Natural killer cell (primary cell): ENCODE data around the gene LDAH. TPM values are rescaled to one million over a fixed set of nuclear protein-coding genes. Genes with fewer than 3 reads are reported as not detected.

Experiments used
- ATAC-seq, 3 donors: fragments of 150-1000 bp in 2 of 3; fragments of 200-7000 bp in 1 of 3; cut with Tn5 transposase; 1 replicate in 1 of 3; 2 replicates in 2 of 3; pipeline ENCODE4 v1.10.0; 2021; ENCODE audit warnings: mild to moderate bottlenecking in 2 of 3, moderate library complexity in 2 of 3
- DNase-seq, 2 donors: peaks; one replicate each; pipeline versions ENCODE4 v3.0.0 to v3.0.0-alpha.2; 2013 to 2021; ENCODE audit warnings: mixed read lengths in 1 of 2
- H3K27ac ChIP-seq: one replicate; pipeline ENCODE4 v1.5.1; 2013; ENCODE audit warnings: mild to moderate bottlenecking, low read length
- H3K27me3 ChIP-seq: one replicate; pipeline ENCODE4 v1.6.1; 2013; ENCODE audit warnings: low read length; ENCODE audit not compliant: control insufficient read depth, insufficient read depth
- H3K36me3 ChIP-seq: one replicate; pipeline ENCODE4 v1.6.1; 2013; ENCODE audit warnings: low read length; ENCODE audit not compliant: control insufficient read depth, insufficient read depth
- H3K4me1 ChIP-seq: one replicate; pipeline ENCODE4 v1.6.1; 2013; ENCODE audit warnings: low read length; ENCODE audit not compliant: control insufficient read depth, insufficient read depth
- H3K4me3 ChIP-seq: one replicate; pipeline ENCODE4 v1.5.1; 2013; ENCODE audit warnings: low read length
- H3K9me3 ChIP-seq: one replicate; pipeline ENCODE4 v1.6.1; 2013; ENCODE audit warnings: low read length; ENCODE audit not compliant: control insufficient read depth, insufficient read depth
- H3K27ac Mint-ChIP-seq, 2 donors: one replicate each; pipeline ENCODE4 v1.8.0; 2022; ENCODE audit warnings: mild to moderate bottlenecking in 2 of 2, mixed read lengths in 2 of 2, moderate library complexity in 1 of 2
- H3K27me3 Mint-ChIP-seq, 2 donors: one replicate each; pipeline ENCODE4 v1.8.0; 2022; ENCODE audit warnings: low read depth in 2 of 2, mixed read lengths in 2 of 2
- H3K36me3 Mint-ChIP-seq: one replicate; pipeline ENCODE4 v1.8.0; 2022; ENCODE audit warnings: mixed read lengths
- H3K4me1 Mint-ChIP-seq, 2 donors: one replicate each; pipeline ENCODE4 v1.8.0; 2022; ENCODE audit warnings: mixed read lengths in 2 of 2
- H3K4me3 Mint-ChIP-seq: one replicate; pipeline ENCODE4 v1.8.0; 2022; ENCODE audit warnings: mild to moderate bottlenecking, moderate library complexity, mixed read lengths
- H3K9me3 Mint-ChIP-seq, 2 donors: one replicate each; pipeline ENCODE4 v1.8.0; 2022; ENCODE audit warnings: mixed read lengths in 2 of 2
- WGBS: methylation state at CpG from one replicate; pipeline ENCODE4 v1.1.7; 2013; ENCODE audit warnings: missing lambda C conversion rate; ENCODE audit not compliant: insufficient coverage; 5-methylcytosine and 5-hydroxymethylcytosine counted together
- intact Hi-C: fragments of 100-400 bp; cut with micrococcal nuclease; formaldehyde crosslinking; loops from one replicate; pipeline ENCODE4 v1.14.2; 2022
- total RNA-seq, 4 donors: library from RNA; stranded (reverse); fragments of 120-200 nt in 1 of 4; gene quantifications; one replicate each; pipeline versions ENCODE4 v1.2.3 to v1.2.4, GENCODE V29; 2013 to 2022
- TF ChIP-seq, protein P1 (sequence below): fragments of 200-600 bp; IDR thresholded peaks from one replicate; pipeline ENCODE4 v1.8.0; 2022; ENCODE audit warnings: antibody characterized with exemption

LDAH gene
- total RNA-seq, 3 donors from 2014 or later (not counting 1 experiment from before 2014, with no cell fraction given), result 14.5 to 25.6 (median 17.2) TPM

DNA sequence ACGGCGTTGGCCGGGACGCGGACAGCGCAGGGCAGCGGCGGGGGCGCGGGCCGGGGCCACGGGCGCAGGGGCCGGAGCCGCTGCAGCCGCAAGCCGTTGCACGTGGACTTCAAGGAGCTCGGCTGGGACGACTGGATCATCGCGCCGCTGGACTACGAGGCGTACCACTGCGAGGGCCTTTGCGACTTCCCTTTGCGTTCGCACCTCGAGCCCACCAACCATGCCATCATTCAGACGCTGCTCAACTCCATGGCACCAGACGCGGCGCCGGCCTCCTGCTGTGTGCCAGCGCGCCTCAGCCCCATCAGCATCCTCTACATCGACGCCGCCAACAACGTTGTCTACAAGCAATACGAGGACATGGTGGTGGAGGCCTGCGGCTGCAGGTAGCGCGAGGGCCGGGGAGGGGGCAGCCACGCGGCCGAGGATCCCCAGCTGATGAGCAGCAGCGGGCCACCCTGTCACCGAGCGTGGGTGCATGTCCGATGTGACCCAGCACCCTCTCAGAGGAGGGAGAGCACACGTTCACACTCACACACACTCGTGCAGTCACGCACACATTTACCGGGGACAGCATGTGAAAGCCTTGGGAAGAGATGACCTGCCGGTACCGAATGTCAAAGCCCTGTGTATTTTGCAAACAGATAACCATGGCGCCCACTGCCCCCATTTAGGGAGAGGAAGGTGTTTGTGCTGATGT, 151.7 kb downstream of the LDAH start:
- Histone ChIP-seq H3K27me3 (peaks cover 47% of the 10 kb centered on the region), H3K4me1 (peaks cover 31% of the 10 kb centered on the region), H3K9me3 (no peaks in the 10 kb centered on the region), H3K36me3 (no peaks in the 10 kb centered on the region), H3K4me3 (no peak overlapping the region), H3K27ac (no peak overlapping the region)
- H3K4me1 Mint-ChIP-seq, result peaks cover 0 to 8% of the 10 kb centered on the region in 2 donors
- WGBS, result 59% methylated on average over 60 of the region's 60 CpGs
- no peak overlapping the region for H3K27ac Mint-ChIP-seq
- TF ChIP-seq, protein P1, sequence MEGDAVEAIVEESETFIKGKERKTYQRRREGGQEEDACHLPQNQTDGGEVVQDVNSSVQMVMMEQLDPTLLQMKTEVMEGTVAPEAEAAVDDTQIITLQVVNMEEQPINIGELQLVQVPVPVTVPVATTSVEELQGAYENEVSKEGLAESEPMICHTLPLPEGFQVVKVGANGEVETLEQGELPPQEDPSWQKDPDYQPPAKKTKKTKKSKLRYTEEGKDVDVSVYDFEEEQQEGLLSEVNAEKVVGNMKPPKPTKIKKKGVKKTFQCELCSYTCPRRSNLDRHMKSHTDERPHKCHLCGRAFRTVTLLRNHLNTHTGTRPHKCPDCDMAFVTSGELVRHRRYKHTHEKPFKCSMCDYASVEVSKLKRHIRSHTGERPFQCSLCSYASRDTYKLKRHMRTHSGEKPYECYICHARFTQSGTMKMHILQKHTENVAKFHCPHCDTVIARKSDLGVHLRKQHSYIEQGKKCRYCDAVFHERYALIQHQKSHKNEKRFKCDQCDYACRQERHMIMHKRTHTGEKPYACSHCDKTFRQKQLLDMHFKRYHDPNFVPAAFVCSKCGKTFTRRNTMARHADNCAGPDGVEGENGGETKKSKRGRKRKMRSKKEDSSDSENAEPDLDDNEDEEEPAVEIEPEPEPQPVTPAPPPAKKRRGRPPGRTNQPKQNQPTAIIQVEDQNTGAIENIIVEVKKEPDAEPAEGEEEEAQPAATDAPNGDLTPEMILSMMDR, result no peak
- H3K9me3 Mint-ChIP-seq, result no peaks in the 10 kb centered on the region
- H3K4me3 Mint-ChIP-seq, result no peak overlapping the region
- H3K27me3 Mint-ChIP-seq, result peaks cover 37 to 45% of the 10 kb centered on the region in 2 donors
- DNase-seq, result no peak
- intact Hi-C loops, result no loop called here
- no peaks in the 10 kb centered on the region for H3K36me3 Mint-ChIP-seq
- ATAC-seq, result no peak

DNA sequence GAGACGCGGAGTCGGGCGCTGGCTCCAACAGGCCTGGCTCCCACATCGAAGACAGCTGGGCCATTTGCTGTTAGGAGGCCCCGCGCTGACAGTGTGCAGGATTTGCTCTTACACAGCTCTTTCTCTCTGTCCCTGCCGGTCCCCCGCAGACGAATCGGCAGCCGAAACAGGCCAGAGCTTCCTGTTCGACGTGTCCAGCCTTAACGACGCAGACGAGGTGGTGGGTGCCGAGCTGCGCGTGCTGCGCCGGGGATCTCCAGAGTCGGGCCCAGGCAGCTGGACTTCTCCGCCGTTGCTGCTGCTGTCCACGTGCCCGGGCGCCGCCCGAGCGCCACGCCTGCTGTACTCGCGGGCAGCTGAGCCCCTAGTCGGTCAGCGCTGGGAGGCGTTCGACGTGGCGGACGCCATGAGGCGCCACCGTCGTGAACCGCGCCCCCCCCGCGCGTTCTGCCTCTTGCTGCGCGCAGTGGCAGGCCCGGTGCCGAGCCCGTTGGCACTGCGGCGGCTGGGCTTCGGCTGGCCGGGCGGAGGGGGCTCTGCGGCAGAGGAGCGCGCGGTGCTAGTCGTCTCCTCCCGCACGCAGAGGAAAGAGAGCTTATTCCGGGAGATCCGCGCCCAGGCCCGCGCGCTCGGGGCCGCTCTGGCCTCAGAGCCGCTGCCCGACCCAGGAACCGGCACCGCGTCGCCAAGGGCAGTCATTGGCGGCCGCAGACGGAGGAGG, 152.4 kb downstream of the LDAH start:
- no peak for DNase-seq
- Mint-ChIP-seq H3K4me3 (no peak overlapping the region), H3K4me1 (peaks cover 0 to 10% of the 10 kb centered on the region in 2 donors), H3K9me3 (no peaks in the 10 kb centered on the region), H3K36me3 (no peaks in the 10 kb centered on the region), H3K27ac (no peak overlapping the region), H3K27me3 (peaks cover 37 to 49% of the 10 kb centered on the region in 2 donors)
- no peak for ATAC-seq
- Histone ChIP-seq H3K27ac (no peak overlapping the region), H3K4me3 (no peak overlapping the region), H3K36me3 (no peaks in the 10 kb centered on the region), H3K9me3 (no peaks in the 10 kb centered on the region), H3K4me1 (peaks cover 31% of the 10 kb centered on the region), H3K27me3 (peaks cover 49% of the 10 kb centered on the region)
- intact Hi-C loops, result no loop called here
- WGBS, result 54% methylated on average over 83 of the region's 83 CpGs
- TF ChIP-seq, protein P1, result no peak

DNA sequence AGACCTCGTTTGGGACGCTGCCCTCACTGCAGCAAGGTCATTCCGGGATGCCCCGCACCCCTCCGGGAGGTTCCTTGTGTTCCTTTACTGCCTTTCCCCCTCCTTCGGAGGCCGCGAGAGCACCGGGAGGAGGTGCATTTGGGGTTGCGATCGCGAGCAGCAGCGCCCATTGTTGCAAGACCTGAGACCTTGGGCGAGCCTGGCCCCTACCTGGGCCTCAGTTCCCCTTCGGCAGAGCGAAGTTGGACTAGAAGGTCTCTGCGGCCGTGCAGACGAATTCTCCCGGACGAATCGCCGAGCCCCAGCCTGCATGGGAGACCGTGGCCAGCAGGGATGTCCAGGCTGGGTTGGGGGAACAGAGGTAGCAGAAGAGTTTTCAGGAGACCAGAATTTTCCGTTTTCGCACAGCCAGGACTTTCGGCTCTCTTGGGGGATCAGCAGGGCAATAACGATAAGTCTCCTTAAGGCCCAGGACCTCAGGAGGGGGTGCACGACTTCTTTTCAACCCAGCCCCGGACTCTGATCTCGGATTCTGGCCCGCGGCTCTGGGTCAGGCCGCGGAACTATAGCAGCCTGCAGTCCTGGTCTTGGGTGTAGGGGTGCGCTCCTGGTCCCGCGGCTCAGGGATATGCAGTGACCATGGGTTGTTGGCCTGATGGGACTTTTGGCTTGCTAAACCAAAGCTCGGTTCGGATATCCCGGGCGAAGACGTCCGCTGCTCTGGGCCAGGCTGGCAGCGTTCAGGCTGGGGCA, 153.2 kb downstream of the LDAH start:
- H3K27me3 Mint-ChIP-seq, result peaks cover 44 to 53% of the 10 kb centered on the region in 2 donors
- peaks cover 52% of the 10 kb centered on the region for H3K27me3 ChIP-seq

More for the DNA sequence above, 153.2 kb downstream of the LDAH start:
- TF ChIP-seq, protein P1, result no peak
- DNase-seq, result no peak
- intact Hi-C loops, result no loop called here
- no peak for ATAC-seq
- H3K9me3 ChIP-seq, result no peaks in the 10 kb centered on the region
- Mint-ChIP-seq H3K9me3 (no peaks in the 10 kb centered on the region), H3K4me1 (peaks cover 0 to 6% of the 10 kb centered on the region in 2 donors), H3K36me3 (no peaks in the 10 kb centered on the region), H3K27ac (no peak overlapping the region), H3K4me3 (no peak overlapping the region)
- H3K27ac ChIP-seq, result no peak overlapping the region
- H3K4me3 ChIP-seq, result no peak overlapping the region
- H3K4me1 ChIP-seq, result peaks cover 32% of the 10 kb centered on the region
- WGBS, result 45% methylated on average over 45 of the region's 45 CpGs
- no peaks in the 10 kb centered on the region for H3K36me3 ChIP-seq
